Measurements from ENCODE around the gene ZCCHC8.
"Not testable (repeated sequence)": the region's sequence is repeated elsewhere in the genome, so short reads cannot be mapped to it uniquely, and the experiment has no call there.

The ZCCHC8 gene

GRCh38 chr12:122500685-122501488, at the start of gene ZCCHC8:
Gene ZCCHC8 (minus strand): TSS chr12:122500932. CDS start chr12:122500840, 92 bp downstream.
- DNase-seq (ENCODE audit: low read depth), result peak; percentile 91

GRCh38 chr12:122547330-122547729, 46.6 kb upstream of the ZCCHC8 start:
- DNase-seq (ENCODE audit: low read depth), result no peak

DNA sequence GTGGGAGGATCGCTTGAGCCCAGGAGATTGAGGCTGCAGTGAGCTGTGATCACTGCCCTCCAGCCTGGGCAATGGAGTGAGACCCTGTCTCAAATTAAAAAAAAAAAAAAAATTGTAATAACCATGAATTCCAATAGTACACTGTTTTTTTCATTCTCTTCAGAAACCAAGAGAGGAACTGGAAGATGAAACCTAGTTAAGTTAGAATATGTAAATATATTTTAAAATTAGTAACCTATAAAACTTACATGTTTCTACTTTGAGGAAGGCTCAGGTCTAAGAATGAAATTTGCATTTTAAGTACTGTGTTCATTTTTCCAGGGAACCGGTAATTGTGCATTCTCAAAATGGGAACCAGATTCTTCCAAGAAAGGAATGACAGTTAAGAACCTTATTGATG, 45.1 kb upstream of the ZCCHC8 start:
- DNase-seq (ENCODE audit: low read depth), result no peak

- no peak for DNase-seq (ENCODE audit: low read depth)
Observed at GRCh38 chr12:122544537-122544936, 43.8 kb upstream of the ZCCHC8 start.

DNA sequence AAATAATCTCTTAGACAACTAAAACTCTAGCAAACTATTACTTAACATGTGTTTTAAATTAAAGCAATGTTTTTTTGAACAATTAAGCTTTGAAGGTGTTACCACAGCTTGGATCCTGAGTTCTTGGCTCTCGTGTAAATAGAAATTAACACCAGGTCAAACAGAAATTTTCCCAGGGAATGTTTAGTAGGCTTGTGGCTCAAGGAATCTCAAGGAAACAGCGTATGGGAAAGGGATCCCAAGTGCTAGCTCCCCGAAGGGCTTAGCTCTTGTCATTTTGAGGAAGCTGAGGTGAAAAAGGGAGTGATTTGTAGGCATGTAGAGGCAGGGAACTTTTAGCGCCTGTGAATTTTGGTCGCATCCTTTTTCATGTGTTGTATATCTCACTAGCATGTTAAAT, 37.8 kb upstream of the ZCCHC8 start:
- no peak for DNase-seq (ENCODE audit: low read depth)

- DNase-seq (ENCODE audit: low read depth), result no peak
Observed at GRCh38 chr12:122537021-122537420, 36.3 kb upstream of the ZCCHC8 start.

DNA sequence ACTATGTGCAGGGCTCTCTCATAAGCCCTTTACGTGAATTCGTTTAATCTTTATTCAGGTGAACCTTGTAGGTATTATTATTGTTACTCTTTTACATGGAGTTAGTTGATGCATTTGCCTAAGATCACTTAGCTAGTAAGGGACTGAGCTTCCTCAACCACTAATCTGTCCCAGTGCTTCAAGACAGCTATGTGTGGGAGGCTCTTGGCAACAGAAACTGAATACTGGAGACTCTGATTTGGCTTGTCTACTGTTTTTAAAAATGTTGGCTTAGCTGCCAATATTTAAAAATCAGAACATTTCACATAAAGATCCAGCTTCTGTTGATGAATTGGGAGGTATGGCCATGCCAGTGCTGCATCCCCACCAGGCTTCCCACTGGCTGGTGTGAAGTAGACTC, 33.1 kb upstream of the ZCCHC8 start:
- DNase-seq (ENCODE audit: low read depth), result no peak

DNA sequence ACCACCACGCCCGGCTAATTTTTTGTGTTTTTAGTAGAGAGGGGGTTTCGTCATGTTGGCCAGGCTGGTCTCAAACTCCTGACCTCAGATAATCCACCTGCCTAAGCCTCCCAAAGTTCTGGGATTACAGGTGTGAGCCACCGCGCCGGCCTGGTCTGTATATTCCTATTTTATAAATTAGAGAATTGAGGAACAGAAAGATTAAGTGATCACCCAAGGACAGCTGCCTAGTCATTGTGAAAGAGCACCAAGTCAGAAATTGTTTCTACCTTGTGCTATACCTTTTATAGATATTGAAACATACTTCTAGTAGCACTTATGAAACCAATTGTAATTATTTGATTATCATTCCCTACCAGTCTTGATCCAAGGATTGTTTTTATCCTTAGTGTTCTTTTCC, 28.3 kb upstream of the ZCCHC8 start:
- no peak for DNase-seq (ENCODE audit: low read depth)

- no peak for DNase-seq (ENCODE audit: low read depth)
Observed at GRCh38 chr12:122528582-122528981, 27.9 kb upstream of the ZCCHC8 start.

DNA sequence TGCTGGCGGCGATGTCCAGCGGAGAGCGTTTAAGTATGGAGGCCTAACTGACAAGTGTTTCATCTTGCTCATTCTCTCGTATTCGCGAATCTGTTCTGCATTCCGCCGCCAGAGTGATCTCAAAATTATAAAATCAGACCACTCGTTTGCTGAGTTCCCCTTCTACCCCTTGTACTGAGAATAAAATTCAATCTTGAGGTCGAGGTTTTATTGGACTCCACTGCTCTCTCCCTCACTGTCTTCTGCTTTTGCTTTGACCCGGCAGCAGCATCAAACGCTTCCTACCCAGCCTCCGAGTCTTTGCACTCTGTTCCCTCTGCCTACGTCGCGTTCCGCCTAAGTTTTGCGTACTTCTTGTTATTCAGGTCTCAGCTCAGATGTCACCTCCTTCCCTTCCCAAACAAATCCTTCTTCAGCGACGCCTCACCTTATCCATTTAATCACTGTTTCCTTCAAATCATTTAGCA, 26.8 kb upstream of the ZCCHC8 start:
- DNase-seq (ENCODE audit: low read depth), result no peak

DNA sequence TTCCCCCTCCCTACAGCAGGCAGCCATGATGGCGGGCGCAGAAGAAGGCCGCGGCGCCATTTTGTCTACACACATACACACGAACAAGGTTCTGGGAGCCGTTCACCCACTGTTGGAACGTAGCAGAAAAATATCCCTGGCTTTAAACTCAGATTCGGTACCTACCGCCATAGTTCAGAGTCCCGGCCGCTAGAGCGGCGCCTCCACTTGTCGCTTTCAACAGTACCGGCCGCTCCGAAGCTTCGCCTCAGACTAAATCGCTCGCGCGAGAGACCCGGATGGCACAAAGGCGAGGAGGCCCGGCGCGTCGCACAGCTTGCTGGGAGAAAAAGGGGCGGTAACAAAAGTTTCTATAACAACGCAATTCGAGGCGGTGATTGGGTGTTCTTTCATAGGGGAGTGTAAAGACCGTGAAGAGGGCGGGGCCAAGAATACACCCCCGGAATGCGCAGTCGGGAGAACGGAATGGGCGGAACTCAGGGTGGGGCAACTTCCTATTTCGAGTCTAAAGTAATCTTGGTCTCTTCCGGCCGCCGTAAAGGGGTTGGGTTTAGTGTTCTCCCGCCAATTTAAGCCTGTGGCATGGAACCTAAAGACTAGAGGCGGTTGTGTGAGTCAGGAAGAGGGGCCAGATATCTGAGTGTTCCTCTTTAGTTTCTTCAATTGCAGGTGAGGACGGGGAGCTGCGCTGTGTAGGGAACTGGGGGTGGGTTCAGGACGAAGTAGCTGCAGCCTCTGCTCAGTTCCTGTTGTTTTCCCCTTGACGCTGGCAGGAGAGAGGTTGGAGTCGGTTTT, 26.1 kb upstream of the ZCCHC8 start, which contains the start of the genes KNTC1 and RSRC2:
Gene KNTC1 (plus strand): TSS at position 567 of the 795 bp plus-strand sequence. CDS start 2,815 bp downstream, outside the sequence.
Gene RSRC2 (minus strand): TSS at position 254 of the 795 bp plus-strand sequence. CDS start 83 bp downstream, at position 171.
- peak; percentile 91 for DNase-seq (ENCODE audit: low read depth)

- no peak for DNase-seq (ENCODE audit: low read depth)
Observed at GRCh38 chr12:122523846-122524718, 23.4 kb upstream of the ZCCHC8 start.

DNA sequence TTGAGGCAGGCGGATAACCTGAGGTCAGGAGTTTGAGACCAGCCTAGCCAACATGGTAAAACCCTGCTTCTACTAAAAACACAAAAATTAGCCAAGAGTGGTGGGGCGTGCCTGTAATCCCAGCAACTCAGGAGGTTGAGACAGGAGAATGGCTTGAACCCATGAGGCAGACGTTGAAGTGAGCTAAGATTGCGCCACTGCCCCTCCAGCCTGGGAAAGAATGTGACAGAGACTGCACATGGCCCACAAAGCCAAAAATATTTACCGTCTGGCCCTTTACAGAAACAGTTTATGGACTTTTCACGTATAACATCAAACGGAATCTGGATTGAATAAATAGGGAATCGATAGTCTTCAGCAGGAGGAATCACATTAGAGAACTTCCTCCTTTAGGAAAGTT, 22.5 kb upstream of the ZCCHC8 start:
- DNase-seq (ENCODE audit: low read depth), result no peak

DNA sequence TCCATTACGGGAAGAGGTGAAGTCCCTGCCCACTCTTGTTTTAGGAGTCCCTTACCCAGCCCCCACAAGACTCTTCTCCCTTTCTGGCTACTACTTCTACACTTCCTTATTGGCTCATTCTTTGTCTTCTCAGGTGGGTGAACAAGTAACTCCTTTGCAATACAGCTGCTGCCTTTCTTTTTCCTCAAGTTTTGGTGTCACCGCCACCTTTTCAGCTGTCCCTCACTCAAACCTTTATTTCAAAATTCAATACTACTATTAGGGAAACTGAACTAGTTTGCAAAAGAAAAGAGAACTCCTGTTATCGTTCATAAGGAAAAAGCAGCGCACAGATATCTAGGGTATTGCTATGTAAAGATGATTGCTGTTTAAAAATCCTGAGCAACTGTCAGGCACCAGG, 19.9 kb upstream of the ZCCHC8 start:
- no peak for DNase-seq (ENCODE audit: low read depth)

- DNase-seq (ENCODE audit: low read depth), result no peak
Observed at GRCh38 chr12:122519418-122519817, 18.7 kb upstream of the ZCCHC8 start.

- DNase-seq (ENCODE audit: low read depth), result no peak
Observed at GRCh38 chr12:122518908-122519307, 18.2 kb upstream of the ZCCHC8 start.

DNA sequence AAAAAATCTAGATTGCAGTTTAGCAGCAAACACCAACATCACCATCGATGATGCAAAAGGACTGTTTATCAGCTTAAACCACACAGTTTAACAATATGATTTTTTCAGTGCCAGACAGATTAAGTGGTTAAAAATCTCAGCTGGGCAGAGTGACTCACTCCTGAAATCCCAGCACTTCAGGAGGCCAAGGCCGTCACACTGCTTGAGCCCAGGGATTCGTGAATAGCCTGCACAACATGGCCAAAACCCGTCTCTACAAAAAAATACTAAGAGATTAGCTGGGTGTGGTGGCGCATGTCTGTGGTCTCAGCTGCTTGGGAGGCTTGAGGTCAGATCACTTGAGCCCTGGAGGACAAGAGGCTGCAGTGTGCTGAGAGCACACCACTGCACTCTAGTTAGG, 17.1 kb upstream of the ZCCHC8 start:
- no peak for DNase-seq (ENCODE audit: low read depth)

GRCh38 chr12:122516544-122517361, 16.0 kb upstream of the ZCCHC8 start:
- DNase-seq (ENCODE audit: low read depth), result no peak

DNA sequence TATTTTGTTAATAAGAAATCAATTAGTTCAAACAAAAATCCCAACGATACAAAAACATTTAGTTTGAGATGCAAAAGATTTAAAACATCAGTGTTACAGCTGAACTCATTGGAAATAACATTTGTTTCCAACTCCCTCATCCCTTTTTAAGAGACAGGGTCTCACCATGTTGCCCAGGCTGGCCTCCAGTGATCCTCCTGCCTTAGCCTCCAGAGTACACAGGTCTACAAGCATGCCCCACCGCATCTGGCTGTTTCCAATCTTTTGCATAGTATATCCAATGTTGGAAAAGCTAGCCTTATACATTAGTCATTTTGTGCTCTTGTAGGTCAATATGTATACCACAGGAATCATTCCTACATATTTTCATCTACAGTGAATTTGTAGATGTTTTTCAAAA, 14.5 kb upstream of the ZCCHC8 start:
- DNase-seq (ENCODE audit: low read depth), result no peak

DNA sequence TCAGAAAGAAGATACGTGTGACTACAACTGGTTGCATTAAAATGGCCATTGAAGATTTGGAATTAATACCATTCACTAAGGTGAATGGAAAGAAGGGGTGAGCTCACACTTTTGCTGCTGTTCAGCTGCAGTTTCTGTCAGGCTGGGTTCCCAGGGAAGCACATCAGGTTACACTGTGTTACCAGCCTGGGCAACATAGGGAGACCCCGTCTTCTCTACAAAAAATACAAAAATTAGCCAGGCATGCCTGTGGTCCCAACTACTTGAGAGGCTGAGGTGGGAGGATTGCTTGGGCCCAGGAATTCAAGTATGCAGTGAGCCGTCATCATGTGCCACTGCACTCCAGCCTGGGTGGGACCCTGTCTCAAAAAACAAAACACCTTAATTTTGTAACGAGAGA, 12.9 kb upstream of the ZCCHC8 start:
- DNase-seq (ENCODE audit: low read depth), result no peak

- DNase-seq (ENCODE audit: low read depth), result not testable (repeated sequence)
Observed at GRCh38 chr12:122513028-122513427, 12.3 kb upstream of the ZCCHC8 start.
